Stimulated activated CD8-positive, alpha-beta memory T cell treated with anti-CD3 and anti-CD28 coated beads, Interleukin-15, amount 100 ng/mL, for 1 hour (primary cell): Measurements from ENCODE around the gene CTH.
A peak's percentile ranks its signal among the peaks of the same experiment; 100 is the strongest.
"Not testable (repeated sequence)": the region's sequence is repeated elsewhere in the genome, so short reads cannot be mapped to it uniquely, and the experiment has no call there.

ENCODE experiments used
- DNase-seq: peaks from one replicate; pipeline ENCODE4 v3.0.0-alpha.2; 2020; ENCODE audit warnings: low read depth

Gene CTH

DNA sequence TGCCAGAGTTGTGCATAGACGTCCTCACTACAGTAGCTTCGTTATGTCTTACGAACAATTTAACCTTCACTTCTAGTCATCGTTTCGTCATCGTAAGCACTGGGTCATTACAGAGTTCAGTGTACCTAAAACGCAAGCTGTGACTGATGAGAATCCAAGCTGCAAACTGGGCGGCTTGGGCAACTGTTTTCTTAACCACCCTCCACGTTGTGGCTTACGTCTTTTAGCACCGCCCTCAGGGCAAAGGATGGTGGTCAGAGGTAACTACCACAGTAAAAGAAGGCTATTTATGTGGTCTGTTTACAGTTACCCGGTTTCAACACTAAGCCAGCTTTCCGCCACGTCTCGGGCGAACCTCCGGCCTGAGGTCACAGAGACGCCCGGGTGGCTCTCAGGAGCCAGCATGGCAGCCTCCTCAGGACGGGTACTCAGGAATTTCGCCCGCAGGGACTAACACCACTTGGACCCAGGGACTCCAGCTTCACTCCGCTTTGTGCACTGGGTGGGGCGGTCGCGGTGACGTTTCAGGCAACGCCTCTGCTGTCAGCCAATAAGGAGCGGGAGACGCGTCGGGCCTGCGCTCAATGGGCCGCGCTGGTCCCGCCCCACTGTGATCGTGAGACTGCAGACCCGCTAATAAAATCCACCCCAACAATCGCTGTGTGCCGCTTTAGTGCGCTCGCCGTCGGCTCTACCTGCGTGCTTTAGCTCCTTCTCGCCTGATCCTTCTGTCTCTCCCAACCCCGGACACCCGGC lies at the start of gene CTH:
CTH (plus strand) TSS at position 665 of the 756 bp plus-strand sequence. CDS start 148 bp downstream, outside the sequence.
- DNase-seq, result peak; percentile 84

DNA sequence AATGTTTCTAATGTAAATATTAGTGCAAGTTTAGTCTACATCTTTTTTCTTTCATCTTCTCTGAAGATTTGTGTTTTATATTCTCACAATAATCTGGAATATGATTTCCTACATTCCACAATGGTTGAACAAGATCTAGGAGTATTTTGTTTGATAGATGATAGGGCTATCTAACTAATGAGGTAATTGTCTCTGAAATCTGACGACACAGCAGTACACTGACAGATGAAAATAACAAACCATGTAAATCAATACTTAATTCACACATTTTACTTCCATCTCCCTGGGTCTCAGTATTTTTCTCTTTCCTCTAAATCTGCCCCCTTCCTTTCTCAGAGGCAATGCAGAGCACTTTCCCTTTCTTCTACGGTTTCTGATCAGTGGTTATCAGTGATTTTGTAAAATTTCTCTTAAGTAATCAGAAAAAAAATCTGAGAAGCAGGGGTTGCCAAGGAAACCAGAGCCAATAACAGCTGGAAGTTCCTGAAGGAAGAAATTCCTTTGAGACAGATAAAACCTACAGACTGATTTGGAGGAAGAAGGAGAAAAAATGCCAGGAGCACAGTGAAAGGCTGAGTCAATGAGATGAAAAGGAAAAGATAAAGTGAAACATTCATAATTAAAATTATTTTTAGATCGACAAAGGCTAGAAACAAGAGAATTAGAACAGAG lies 49.2 kb upstream of the CTH start:
- DNase-seq, result no peak

DNA sequence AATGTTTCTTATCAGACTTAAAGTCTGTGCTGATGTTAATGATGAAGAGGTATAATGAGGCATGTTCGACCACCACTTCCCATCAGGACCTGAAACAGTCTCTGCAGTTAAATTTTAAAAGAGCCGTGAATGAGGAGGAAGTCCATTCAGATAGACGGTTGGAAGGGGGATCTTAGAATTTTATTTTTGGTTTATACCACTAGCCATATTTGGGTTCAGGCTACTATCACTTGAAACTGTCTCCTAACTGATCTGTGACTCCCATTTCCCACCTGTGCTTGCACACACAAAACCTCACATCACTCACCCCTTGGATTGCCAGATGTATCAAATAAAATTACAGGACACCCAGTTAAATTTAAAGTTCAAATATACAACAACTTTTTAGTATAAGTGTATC lies 46.6 kb upstream of the CTH start:
- DNase-seq, result no peak

DNA sequence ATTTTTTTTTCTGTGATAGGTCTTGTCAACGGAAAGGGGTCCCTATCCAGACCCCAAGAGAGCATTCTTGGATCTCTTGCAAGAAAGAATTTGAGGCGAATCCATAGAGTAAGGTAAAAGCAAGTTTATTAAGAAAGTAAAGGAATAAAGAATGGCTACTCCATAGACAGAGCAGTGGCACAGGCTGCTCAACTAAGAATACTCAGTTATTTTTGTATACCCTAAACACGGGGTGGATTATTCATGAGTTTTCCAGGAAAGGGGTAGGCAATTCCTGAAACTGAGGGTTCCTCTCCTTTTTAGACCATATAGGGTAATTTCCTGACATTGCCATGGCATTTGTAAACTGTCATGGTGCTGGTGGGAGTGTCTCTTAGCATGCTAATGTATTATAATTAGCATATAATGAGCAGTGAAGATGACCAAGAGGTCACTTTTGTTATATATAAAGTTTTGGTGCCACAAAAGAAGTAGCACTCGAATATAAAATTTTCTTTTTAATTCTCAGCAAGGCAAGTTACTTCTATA lies 44.6 kb upstream of the CTH start:
- not testable (repeated sequence) for DNase-seq

DNA sequence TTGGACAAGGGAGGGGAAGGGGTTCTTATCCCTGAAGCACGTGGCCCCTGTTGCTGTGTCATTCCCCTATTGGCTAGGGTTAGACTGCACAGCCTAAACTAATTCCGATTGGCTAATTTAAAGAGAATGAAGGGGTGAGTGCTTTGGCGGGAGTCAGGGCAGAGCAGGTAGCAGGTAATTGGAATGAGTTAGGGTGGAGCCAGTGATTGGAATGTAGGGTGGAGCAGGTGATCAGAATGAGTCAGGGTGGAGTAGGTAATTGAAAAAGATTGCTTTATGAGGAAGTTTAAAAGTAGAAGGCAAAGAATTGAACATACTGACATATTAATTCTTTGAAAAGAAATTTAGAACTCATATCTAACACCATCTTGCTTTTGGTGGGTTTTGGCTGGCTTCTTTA lies 44.1 kb upstream of the CTH start:
- DNase-seq, result not testable (repeated sequence)

DNA sequence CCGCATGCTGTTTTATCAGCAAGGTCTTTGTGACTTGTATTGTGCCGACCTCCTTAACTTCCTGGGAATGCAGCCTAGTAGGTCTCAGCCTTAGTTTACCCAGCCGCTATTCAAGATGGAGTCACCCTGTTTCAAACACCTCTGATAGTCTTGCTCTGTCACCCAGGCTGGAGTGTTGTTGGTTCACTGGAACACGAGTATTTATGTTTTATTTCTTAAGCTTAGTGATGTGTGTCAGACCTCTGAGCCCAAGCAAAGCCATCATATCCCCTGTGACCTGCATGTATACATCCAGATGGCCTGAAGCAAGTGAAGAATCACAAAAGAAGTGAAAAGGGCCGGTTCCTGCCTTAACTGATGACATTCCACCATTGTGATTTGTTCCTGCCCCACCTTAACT lies 43.7 kb upstream of the CTH start:
- DNase-seq, result not testable (repeated sequence)

DNA sequence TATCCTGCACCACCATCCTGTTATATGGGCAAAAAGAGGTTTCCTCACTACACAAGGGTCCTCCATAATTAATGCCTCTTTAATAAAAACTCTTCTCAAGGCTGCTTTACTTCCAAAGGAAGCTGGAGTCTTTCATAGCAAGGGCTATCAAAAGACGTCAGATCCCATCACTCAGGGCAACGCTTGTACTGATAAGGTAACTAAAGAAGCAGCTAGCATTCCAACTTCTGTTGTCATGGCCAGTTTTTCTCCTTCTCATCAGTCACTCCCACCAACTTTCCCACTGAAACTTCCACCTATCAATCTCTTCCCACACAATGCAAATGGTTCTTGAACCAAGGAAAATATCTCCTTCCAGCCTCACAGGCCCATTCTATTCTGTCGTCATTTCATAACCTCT lies 39.5 kb upstream of the CTH start:
- not testable (repeated sequence) for DNase-seq

DNA sequence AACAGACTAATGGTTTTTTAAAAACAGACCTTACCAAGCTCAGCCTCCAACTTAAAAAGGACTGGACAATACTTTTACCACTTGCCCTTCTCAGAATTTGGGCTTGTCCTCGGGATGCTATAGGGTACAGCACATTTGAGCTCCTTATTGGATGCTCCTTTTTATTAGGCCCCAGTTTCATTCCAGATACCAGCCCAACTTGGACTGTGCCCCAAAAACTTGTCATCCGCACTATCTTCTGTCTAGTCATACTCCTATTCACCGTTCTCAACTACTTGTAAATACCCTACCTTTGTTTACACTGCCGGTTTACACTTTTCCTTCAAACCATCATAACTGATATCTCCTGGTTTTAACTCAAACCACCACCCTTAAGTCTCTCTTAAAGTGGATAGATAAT lies 38.6 kb upstream of the CTH start:
- no peak for DNase-seq

DNA sequence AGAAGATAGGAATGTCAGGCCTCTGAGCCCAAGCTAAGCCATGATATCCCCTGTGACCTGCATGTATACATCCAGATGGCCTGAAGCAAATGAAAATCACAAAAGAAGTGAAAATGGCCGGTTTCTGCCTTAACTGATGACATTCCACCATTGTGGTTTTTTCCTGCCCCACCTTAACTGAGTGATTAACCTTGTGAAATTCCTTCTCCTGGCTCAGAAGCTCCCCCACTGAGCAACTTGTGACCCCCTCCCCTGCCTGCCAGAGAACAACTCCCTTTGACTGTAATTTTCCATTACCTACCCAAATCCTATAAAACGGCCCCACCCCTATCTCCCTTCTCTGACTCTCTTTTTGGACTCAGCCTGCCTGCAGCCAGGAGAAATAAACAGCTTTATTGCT lies 37.5 kb upstream of the CTH start:
- not testable (repeated sequence) for DNase-seq

DNA sequence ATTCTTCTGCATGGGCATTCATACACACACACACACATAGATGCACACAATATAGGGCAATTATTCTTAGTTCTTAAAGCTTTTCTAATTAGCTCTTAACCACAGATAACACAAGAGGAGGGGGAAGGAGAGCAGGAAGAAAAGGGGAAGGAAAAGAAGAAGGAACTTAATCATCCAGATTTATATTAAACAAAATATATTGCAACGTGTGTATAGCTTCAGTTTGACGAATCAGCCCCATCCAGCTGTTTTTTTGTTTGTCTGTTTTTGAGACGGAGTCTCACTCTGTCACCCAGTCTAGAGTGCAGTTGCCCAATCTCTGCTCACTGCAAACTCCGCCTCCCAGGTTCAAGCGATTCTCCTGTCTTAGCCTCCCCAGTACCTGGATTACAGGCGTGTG lies 34.9 kb upstream of the CTH start:
- DNase-seq, result no peak

DNA sequence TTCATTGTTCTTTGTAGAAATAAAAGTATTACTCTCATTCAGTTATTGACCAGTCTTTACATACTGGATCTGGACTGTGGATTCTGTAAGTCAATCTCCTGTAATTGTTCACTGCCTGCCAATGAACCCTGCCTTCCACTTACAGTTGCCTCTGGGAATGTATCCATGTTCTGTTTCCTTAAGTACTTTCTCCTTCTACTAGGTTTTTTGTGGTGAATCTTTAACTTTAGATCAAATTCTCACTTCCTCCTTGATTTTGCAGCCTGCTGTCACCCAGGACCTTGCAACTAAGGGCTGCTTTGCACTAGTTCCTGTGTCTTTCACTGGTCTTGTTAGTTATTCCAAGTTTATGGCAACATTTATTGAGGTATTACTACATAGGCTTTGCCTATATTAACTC lies 28.4 kb upstream of the CTH start:
- DNase-seq, result no peak

DNA sequence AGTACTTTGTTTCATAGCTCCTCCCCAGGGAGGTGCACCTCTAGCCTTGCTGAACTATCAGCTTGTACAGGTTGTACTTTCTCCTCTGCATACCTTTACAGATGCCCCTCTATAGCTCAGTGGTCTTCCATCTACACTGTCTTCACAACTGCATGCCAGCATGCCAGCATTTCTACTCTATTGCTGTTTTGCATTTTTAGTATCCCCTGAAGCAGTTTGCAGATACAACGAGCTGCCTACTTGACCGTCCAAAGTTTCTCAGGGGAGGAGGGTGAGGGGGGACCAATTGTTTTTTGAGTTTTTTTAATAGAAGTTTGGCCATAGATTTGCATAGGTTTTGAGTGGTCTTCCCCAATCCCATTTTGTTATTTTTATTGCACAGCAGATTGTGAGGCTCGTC lies 27.6 kb upstream of the CTH start:
- DNase-seq, result no peak

DNA sequence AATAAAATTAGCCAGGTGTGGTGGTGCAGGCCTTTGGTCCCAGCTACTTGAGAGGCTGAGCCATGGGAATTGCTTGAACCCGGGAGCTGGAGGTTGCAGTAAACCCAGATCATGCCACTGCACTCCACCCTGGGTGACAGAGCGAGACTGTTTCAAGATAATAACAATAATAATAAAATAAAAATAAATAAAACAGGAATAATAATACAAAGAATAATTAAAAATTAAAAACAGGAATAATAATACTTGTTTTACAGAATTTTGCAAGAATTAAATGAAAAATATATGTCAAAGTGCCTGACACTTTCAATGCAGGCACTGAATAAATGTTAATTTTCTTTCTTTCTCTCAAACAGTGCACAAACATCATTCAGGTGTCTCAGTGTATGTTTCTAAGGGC lies 26.5 kb upstream of the CTH start:
- no peak for DNase-seq

DNA sequence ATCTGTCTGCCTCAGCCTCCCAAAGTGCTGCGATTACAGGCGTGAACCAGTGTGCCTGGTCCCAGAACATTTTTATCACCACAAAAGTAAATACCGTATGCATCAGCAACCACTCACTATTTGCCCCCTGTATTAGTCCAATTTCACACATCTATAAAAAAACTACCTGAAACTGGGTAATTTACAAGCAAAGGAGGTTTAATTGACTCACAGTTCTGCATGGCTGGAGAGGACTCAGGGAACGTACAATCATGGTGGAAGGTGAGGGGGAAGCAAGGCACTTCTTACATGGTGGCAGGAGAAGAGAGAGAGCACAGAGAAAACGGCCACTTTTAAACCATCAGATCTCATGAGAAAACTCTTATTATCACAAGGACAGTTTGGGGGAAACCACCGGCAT lies 25.6 kb upstream of the CTH start:
- no peak for DNase-seq

DNA sequence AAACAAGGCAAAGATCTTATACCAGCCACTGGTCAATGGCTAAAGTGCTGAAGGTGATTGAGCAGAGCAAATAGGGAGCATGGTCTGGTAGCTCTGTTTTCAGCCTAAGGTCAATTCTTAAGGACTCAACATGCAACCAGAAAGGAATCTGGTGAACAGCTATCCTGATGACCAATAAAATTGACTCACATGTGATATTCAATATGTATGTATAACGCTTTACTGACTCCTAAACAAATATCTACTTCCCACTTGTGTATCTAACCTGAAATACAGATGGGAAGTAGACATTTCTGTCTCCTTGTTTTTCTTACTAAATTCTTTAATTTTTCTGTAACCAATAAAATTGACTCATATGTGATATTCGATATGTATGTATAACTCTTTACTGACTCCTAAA lies 24.9 kb upstream of the CTH start:
- no peak for DNase-seq

DNA sequence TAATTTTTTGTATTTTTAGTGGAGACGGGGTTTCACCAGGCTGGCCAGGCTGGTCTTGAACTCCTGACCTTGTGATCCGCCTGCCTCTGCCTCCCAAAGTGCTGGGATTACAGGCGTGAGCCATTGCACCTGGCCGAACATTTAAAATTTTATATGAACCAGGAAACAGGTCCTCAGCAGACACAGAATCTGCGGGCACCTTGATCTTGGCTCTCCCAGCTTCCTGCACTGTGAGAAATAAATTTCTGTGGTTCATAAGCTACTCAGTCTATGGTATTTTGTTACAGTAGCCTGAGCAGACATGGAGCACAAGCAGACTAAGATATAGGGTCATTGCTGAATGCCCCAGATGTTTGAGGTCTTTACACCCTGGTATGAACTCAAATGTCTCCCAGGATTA lies 23.6 kb upstream of the CTH start:
- no peak for DNase-seq

DNA sequence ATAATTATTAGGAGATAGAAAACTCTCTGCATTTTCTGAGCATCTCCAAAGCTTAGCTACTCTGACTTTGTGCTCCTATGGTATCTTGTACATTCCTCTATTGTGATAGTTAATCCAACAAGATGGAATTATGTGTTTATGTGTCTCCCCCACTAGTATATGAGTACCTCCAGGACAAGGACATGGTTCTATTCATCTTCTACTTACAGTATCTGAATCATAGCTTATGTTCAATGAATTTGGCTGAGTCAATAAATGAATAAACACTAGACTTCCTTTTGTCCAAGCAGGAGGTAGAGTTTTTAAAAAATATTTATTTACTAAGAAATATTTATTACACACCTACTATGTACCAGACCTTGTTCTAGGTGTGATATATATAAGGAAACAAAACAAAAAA lies 18.4 kb upstream of the CTH start:
- DNase-seq, result no peak

DNA sequence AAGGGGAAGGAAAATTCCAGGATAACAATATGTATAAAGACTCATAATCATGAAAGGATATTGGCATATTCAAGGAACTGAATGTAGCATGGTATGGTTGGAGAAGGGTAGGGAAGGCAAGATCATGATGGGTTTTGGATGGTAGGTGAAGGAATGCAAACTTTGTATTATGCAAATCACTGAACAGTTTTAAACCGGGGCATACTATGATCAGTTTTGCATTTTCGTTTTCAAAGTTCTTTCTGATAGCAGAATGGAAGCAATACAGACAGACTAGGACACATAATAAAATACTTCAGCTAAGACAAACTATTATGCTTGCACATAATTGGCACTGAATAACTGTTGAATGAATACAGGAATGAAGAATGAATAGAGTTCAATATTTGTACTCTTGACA lies 14.5 kb upstream of the CTH start:
- no peak for DNase-seq

DNA sequence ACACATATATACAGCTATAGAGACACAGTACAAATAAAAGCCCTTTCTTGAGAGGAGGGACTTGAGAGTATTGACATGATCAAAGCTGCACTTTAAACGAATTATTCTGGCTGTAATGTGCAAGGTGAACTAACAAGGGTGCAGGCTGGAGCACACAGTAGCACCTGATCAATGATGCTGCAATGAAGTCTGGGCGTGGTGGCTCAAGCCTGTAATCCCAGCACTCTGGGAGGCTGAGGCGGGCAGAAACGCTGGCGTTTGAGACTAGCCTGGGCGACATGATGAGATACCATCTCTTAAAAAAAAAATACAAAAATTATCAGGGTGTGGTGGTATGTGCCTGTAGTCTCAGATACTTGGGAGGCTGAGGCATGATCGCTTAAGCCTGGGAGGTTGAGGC lies 14.1 kb upstream of the CTH start:
- DNase-seq, result no peak

DNA sequence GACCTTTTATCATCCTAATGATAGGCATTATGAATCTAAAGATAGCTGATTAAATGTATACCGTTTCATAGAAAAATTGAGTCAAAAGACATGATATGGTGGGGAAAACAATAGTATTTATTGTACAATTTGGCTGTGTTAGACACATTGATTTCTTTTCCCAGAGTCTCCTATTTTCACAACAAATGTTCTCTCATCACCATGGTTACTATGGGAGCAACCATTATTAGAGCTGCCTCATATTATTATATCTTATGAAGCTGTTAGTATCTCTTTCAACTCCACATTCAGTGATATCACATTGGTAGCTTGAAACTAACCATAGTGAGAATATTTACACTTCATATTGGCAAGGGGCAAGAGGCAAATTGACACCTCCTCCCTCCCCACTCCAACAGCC lies 10.7 kb upstream of the CTH start:
- no peak for DNase-seq

DNA sequence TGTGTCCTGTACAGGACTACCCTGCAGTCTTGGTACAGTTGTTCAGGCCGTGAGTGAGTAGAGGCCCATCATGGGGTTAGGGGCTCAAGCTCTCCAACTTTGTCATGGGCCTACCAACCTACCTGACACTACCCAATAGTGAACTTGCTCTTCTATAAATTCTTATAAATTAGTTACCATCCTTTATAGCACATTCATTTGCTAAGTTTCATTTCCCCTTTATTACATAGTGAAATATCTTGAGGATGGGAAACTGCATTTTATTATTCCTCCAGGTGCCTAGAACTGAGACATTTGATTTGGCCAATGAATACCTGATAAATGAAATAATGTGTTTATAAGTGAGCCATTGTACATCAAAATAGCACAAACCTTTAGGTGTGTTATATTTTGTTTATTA lies 9.1 kb upstream of the CTH start:
- no peak for DNase-seq

DNA sequence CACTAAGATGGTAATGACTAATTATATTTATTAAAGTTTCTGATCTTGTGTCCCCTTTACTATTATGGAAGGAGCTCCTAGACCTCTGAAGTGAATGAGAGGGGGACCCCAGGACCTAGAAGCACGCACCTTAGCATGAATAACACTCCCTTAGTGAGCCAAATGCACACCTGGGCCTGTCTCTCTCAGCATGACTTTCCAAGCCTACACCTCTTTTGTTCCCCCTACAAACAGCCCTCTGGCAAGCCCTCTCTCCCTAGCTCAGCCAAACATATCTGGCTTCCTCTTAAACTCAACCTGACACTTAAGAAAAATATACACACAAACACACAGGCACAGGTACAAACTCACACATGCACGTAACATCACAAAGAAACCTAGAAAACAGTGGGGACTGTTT lies 7.3 kb upstream of the CTH start:
- DNase-seq, result no peak

DNA sequence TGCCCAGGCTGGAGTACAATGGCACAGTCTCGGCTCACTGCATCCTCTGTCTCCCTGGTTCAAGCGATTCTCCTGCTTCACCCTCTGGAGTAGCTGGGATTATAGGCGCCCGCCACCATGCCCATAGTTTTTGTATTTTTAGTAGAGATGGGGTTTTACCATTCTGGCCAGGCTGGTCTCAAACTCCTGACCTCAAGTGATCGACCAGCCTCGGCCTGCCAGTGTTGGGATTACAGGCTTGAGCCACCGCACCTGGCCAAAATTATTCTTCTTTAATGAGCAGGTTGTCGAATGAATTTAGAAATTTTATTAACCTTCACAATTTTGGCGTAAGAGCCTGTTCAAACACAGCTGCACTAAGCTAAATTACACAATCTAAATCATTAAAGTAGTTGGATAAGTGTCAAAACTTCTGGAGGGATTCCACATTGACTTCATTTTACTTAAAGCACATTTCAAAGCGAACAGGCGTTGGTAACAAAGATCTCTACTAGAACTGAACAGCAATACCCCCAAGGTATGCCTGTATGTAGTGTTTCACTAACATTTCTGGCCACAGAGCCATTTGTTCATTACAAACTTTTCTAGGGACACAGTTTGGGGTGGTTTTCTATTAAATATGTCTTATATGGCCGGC lies 5.2 kb upstream of the CTH start:
- no peak for DNase-seq
